ENCODE data around the gene ZNF275. TPM values are rescaled to one million over a fixed set of nuclear protein-coding genes. Genes with fewer than 3 reads are reported as not detected.

The ZNF275 gene
- total RNA-seq, 1 donor from 2014 or later = 14.8 TPM

DNA sequence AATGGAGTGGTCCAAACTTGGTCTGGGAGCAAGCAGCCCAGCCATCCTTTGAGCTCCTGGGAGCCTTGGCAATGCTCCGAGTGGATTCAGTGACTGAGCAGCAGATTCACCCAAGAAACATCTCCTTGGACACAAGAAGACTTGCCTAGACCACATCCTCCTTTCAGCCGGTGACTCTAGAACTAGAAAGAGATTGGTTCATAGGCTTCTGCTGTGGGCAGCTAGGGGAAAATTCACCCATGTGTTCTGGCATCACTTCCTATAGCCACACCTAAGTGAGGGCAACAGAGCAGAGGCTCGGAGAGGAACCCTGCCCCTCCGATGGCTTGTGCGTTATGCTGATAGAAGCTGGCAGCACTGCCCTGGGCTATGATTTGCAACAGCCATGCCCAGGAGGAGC, 16.0 kb downstream of the ZNF275 start:
- no peaks in the 10 kb centered on the region for H3K4me1 Mint-ChIP-seq (ENCODE audit: low read depth, unreplicated experiment)
- Histone ChIP-seq H3K9me3 (ENCODE audit: insufficient read depth, low read depth, low read length) (no peaks in the 10 kb centered on the region), H3K4me2 (ENCODE audit: low read length) (no peak overlapping the region), H3K79me2 (ENCODE audit: insufficient read depth, low read length) (no peaks in the 10 kb centered on the region), H3K4me1 (ENCODE audit: insufficient read depth, low read length) (no peaks in the 10 kb centered on the region), H3K27me3 (ENCODE audit: insufficient read depth, low read length) (no peaks in the 10 kb centered on the region), H3K36me3 (ENCODE audit: insufficient read depth, low read length) (peaks cover 2% of the 10 kb centered on the region), H2AFZ (ENCODE audit: low read depth, low read length) (no peak overlapping the region), H3K4me3 (ENCODE audit: insufficient read depth, low read depth, low read length) (no peak overlapping the region), H3K27ac (ENCODE audit: low read depth, low read length) (no peak overlapping the region), H3K9ac (ENCODE audit: low read length) (no peak overlapping the region), H4K20me1 (ENCODE audit: insufficient read depth, low read length) (peaks cover 7% of the 10 kb centered on the region)
- no peaks in the 10 kb centered on the region for H3K36me3 Mint-ChIP-seq (ENCODE audit: low read depth, unreplicated experiment)
- no peaks in the 10 kb centered on the region for H3K9me3 Mint-ChIP-seq (ENCODE audit: unreplicated experiment)
- FAIRE-seq = no peak
- no peak for DNase-seq (ENCODE audit: low read depth)
- H3K4me3 Mint-ChIP-seq (ENCODE audit: unreplicated experiment) = no peak overlapping the region
- no peaks in the 10 kb centered on the region for H3K27me3 Mint-ChIP-seq (ENCODE audit: low read depth, unreplicated experiment)
- TF ChIP-seq, protein P1, sequence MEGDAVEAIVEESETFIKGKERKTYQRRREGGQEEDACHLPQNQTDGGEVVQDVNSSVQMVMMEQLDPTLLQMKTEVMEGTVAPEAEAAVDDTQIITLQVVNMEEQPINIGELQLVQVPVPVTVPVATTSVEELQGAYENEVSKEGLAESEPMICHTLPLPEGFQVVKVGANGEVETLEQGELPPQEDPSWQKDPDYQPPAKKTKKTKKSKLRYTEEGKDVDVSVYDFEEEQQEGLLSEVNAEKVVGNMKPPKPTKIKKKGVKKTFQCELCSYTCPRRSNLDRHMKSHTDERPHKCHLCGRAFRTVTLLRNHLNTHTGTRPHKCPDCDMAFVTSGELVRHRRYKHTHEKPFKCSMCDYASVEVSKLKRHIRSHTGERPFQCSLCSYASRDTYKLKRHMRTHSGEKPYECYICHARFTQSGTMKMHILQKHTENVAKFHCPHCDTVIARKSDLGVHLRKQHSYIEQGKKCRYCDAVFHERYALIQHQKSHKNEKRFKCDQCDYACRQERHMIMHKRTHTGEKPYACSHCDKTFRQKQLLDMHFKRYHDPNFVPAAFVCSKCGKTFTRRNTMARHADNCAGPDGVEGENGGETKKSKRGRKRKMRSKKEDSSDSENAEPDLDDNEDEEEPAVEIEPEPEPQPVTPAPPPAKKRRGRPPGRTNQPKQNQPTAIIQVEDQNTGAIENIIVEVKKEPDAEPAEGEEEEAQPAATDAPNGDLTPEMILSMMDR (IDR thresholded peaks at IDR 0.05; ENCODE audit: insufficient read depth, low read depth, low read length) = no peak
- TF ChIP-seq EZH2 (IDR thresholded peaks at IDR 0.05; ENCODE audit: insufficient read depth, low read length) = no peak
- H3K27ac Mint-ChIP-seq (ENCODE audit: unreplicated experiment) = no peak overlapping the region

DNA sequence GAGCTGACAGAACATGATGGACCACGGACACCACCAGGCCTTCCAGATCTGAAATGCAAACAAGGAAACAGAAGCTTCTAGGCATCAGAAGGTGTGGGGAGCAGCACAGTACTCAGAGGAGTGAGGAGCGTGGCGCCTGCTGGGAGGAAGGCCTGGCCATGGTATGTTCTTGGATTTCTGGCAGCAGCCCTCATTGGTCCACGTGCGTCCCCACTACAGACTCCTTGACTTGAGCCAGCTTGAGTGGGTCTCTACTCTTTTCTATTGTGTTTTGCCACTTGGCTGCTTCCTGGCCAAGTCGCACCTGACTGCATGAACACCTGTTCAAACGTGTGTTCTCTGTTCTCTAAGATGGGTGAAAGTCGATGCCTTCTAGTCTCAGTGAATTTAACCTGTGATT, 18.0 kb downstream of the ZNF275 start:
- Histone ChIP-seq H3K9ac (ENCODE audit: low read length) (no peak overlapping the region), H3K36me3 (ENCODE audit: insufficient read depth, low read length) (peaks cover 2% of the 10 kb centered on the region), H3K4me1 (ENCODE audit: insufficient read depth, low read length) (no peaks in the 10 kb centered on the region), H3K4me2 (ENCODE audit: low read length) (no peak overlapping the region), H2AFZ (ENCODE audit: low read depth, low read length) (no peak overlapping the region), H3K79me2 (ENCODE audit: insufficient read depth, low read length) (no peaks in the 10 kb centered on the region), H3K27me3 (ENCODE audit: insufficient read depth, low read length) (no peaks in the 10 kb centered on the region), H4K20me1 (ENCODE audit: insufficient read depth, low read length) (no peaks in the 10 kb centered on the region), H3K9me3 (ENCODE audit: insufficient read depth, low read depth, low read length) (no peaks in the 10 kb centered on the region), H3K27ac (ENCODE audit: low read depth, low read length) (no peak overlapping the region), H3K4me3 (ENCODE audit: insufficient read depth, low read depth, low read length) (no peak overlapping the region)
- H3K4me3 Mint-ChIP-seq (ENCODE audit: unreplicated experiment) = no peak overlapping the region
- FAIRE-seq = peak; percentile 65
- no peaks in the 10 kb centered on the region for H3K4me1 Mint-ChIP-seq (ENCODE audit: low read depth, unreplicated experiment)
- no peak for DNase-seq (ENCODE audit: low read depth)
- H3K27me3 Mint-ChIP-seq (ENCODE audit: low read depth, unreplicated experiment) = no peaks in the 10 kb centered on the region
- H3K27ac Mint-ChIP-seq (ENCODE audit: unreplicated experiment) = no peak overlapping the region
- H3K36me3 Mint-ChIP-seq (ENCODE audit: low read depth, unreplicated experiment) = no peaks in the 10 kb centered on the region
- H3K9me3 Mint-ChIP-seq (ENCODE audit: unreplicated experiment) = no peaks in the 10 kb centered on the region
- TF ChIP-seq, protein P1 (IDR thresholded peaks at IDR 0.05; ENCODE audit: insufficient read depth, low read depth, low read length) = no peak
- no peak for TF ChIP-seq EZH2 (IDR thresholded peaks at IDR 0.05; ENCODE audit: insufficient read depth, low read length)

GRCh38 chrX:153352858-153353257, 18.9 kb downstream of the ZNF275 start:
- Histone ChIP-seq H3K4me3 (ENCODE audit: insufficient read depth, low read depth, low read length) (no peak overlapping the region), H3K27me3 (ENCODE audit: insufficient read depth, low read length) (no peaks in the 10 kb centered on the region), H2AFZ (ENCODE audit: low read depth, low read length) (no peak overlapping the region), H3K9ac (ENCODE audit: low read length) (no peak overlapping the region), H4K20me1 (ENCODE audit: insufficient read depth, low read length) (no peaks in the 10 kb centered on the region), H3K79me2 (ENCODE audit: insufficient read depth, low read length) (no peaks in the 10 kb centered on the region), H3K4me2 (ENCODE audit: low read length) (no peak overlapping the region), H3K9me3 (ENCODE audit: insufficient read depth, low read depth, low read length) (no peaks in the 10 kb centered on the region), H3K36me3 (ENCODE audit: insufficient read depth, low read length) (peaks cover 2% of the 10 kb centered on the region), H3K4me1 (ENCODE audit: insufficient read depth, low read length) (no peaks in the 10 kb centered on the region), H3K27ac (ENCODE audit: low read depth, low read length) (no peak overlapping the region)
- no peak for TF ChIP-seq EZH2 (IDR thresholded peaks at IDR 0.05; ENCODE audit: insufficient read depth, low read length)
- TF ChIP-seq, protein P1 (IDR thresholded peaks at IDR 0.05; ENCODE audit: insufficient read depth, low read depth, low read length) = no peak
- H3K9me3 Mint-ChIP-seq (ENCODE audit: unreplicated experiment) = no peaks in the 10 kb centered on the region
- no peak overlapping the region for H3K4me3 Mint-ChIP-seq (ENCODE audit: unreplicated experiment)
- no peaks in the 10 kb centered on the region for H3K4me1 Mint-ChIP-seq (ENCODE audit: low read depth, unreplicated experiment)
- H3K27me3 Mint-ChIP-seq (ENCODE audit: low read depth, unreplicated experiment) = no peaks in the 10 kb centered on the region
- no peak for FAIRE-seq
- DNase-seq (ENCODE audit: low read depth) = no peak
- H3K36me3 Mint-ChIP-seq (ENCODE audit: low read depth, unreplicated experiment) = peaks cover 2% of the 10 kb centered on the region
- H3K27ac Mint-ChIP-seq (ENCODE audit: unreplicated experiment) = no peak overlapping the region

Data from astrocyte (in vitro differentiated cells and primary cell).